Superior temporal gyrus (tissue), 1 donor: ENCODE data around the gene C3AR1.
A peak's percentile ranks its signal among the peaks of the same experiment; 100 is the strongest.
"Not testable (repeated sequence)": the region's sequence is repeated elsewhere in the genome, so short reads cannot be mapped to it uniquely, and the experiment has no call there.

Experiments used
- DNase-seq: peaks from one replicate; pipeline ENCODE4 v3.0.0-alpha.2; 2016; ENCODE audit errors: extremely low spot score

C3AR1 gene

DNA sequence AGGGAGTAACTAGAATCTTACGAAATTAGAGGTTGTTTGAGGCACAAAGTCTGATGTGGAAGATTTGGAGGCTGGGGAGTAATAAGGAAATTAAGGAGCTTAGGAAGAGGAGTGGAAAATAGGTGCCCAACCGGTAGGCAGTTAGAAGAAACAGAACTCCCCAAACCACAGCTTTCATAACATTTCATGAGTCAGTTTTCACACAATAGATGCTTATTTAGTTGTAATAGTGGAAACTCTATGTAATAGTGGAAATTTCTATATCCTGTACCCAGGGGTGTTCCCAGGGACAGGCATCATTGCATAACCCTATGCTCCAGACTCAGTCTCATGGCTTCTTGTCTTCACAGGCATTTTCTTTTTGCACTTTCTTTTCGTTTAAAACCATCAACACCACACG, 8.3 kb downstream of the C3AR1 start:
- DNase-seq = no peak

- DNase-seq = no peak
These were observed 8.9 kb downstream of the C3AR1 start for GRCh38 chr12:8057306-8057705.

GRCh38 chr12:8054816-8055215, 11.3 kb downstream of the C3AR1 start:
- DNase-seq = no peak

DNA sequence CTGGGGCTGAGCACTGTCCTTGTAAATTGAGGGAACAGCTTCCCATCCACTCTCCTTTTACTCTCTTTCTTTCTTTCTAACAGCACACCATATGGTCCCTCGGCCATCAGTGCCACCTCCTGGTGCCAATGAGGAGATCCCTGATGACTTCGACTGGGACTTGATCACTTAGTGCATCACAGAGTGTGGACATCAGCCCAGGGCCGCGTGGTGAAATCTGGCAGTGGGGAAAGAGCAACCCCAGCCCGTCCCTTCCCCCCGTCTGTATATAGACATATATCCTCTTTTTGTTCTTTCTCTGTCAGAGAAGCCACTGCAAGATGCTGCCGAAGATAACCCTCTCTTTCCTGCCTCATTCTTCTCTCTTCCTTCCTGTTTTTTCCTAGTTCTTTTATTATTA, 13.5 kb downstream of the C3AR1 start:
- no peak for DNase-seq

DNA sequence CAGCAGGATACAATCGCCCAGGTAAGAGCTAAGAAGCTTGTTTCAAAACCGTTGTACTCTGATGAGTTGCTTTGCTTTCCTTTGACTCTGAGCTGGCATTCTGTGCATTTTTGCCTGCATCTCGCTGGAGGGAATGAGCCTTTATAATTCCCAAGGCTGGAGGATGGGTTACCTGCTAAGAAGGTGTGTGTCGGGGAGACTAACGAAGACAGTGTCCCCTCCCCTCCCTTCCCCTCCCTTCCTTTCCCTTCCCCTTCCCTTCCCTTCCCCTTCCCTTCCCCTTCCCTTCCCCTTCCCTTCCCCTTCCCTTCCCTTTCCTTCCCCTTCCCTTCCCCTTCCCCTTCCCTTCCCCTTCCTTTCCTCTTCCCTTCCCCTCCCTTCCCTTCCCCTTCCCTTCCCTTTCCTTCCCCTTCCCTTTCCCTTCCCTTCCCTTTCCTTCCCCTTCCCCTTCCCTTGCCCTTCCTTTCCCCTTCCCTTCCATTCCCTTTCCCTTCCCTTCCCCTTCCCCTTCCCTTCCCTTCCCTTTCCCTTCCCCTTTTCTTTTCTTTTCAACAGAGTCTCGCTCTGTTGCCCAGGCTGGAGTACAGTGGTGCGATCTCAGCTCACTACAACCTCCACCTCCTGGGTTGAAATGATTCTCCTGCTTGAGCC, 15.4 kb downstream of the C3AR1 start:
- no peak for DNase-seq

DNA sequence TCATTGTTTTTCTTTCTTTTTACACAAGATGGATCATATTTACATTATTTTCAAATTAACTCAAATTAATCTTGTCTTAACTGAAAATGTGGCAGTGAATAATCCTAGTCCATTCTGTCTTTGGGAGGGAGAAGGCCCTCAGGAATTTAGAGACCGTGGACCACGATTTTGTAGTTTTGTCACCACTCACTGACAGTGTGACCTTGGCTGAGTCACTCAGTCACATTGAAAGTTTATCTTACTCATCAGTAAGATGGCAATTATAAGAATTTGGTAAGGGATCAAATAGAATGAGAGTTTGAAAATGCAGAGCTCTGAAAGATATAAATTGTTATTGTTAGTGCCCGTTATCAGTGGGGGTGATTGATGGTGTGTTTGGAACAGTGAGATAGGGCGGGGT, 17.3 kb downstream of the C3AR1 start:
- no peak for DNase-seq

DNA sequence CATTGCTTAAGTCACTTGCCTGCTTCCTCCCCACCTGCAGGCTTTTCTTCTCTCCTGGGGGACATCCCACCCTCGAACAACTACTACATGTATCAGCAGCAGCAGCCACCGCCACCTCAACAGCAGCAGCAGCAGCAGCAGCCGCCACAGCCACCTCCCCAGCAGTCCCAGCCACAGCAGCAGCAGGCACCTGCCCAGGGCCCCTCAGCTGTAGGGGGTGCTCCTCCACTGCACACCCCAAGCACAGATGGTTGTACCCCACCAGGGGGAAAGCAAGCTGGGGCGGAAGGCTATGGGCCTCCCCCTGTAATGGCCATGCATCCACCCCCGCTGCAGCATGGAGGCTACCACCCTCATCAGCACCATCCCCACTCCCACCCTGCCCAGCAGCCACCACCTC, 18.3 kb downstream of the C3AR1 start:
- DNase-seq = no peak

DNA sequence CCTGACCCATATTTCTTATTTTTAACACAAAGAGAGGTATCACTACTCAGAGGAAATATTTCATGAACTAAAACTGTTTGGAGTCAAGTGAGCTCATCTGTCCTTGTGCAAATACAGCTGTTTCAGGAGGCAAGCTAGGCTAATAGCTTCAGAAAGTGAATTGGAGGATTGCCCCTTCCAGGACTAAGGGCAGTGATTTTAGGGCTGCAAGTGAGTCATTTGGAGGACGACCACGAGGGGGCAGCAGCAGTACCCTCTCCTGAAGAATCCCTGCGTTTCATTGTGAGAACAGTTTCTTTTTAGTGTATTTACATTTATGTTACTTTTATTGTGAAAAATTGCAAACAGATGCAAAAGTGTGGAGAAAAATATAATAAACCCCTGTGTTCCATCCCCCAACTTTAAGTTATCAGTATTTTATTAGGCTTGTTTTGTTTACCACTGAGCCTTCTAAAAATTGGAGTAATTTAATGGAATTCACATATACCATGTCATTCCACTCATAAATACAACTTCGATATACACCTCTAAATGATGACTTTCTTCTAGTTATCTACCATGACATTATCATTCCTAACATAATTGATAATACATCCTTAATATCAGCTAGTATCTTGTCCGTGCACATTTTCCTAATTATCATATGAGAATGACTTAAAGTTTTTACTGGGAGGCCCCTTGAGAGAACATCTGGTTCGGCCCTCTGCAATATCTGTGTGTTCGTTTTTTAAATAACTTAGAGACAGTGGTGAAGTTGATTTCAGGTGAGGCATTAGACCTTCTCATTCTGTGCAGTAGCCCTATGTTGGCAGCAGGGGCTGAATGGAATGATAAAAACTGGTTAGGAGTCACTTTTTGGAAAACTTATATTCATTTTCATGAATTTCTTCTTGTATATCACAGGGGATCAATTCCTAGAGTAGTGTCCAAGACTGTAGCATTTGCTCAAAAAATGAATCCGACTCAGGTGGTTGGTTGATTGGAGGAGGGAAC, 19.9 kb downstream of the C3AR1 start:
- peak; percentile 88 for DNase-seq

- no peak for DNase-seq
These were observed 25.4 kb downstream of the C3AR1 start for GRCh38 chr12:8040791-8041190.

DNA sequence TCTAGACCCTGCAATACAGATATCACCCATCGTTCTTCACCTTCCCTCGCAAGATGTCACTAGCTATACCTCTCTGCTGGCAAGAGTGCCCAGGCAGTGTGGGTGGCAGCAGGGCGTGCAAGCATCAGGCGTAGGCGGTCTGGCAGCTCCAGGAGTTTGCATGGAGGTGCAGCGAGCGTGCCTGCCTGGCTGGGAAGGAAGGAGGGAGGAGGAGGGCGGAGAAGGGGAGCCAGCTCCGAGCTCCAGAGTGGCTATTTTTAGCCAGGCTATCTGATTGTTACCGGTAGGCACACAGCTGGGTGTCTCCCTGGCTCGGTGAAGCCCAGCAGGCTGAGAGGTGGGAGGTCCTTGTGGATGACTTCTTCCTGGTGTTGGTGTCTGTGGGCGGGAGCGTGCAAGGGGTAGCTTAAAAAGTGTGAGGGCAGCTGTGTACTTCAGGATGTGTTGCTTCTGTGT, 27.5 kb downstream of the C3AR1 start:
- peak; percentile 48 for DNase-seq

DNA sequence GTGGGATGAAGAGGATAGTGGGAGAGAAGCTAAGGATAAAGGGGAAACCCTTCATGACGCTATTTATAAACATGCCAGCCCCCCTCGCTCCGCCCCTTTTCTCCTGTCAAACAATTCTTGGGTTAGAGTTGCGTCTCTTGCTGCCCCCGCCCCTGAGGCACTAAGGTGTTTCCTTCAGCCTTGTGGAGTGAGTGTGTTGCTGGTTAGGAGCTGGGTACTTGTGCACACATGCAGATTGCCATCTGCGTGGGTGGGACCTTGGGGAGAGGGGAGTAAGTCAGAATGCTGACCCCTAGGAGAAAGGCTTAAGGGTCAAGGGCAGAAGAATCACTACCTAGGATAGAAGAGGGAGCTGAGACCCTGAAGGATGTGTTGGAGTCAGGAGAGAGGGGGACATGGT, 28.2 kb downstream of the C3AR1 start:
- DNase-seq = no peak

- DNase-seq = no peak
These were observed 29.0 kb downstream of the C3AR1 start for GRCh38 chr12:8037046-8037663.

GRCh38 chr12:8036346-8036745, 29.8 kb downstream of the C3AR1 start:
- DNase-seq = no peak

DNA sequence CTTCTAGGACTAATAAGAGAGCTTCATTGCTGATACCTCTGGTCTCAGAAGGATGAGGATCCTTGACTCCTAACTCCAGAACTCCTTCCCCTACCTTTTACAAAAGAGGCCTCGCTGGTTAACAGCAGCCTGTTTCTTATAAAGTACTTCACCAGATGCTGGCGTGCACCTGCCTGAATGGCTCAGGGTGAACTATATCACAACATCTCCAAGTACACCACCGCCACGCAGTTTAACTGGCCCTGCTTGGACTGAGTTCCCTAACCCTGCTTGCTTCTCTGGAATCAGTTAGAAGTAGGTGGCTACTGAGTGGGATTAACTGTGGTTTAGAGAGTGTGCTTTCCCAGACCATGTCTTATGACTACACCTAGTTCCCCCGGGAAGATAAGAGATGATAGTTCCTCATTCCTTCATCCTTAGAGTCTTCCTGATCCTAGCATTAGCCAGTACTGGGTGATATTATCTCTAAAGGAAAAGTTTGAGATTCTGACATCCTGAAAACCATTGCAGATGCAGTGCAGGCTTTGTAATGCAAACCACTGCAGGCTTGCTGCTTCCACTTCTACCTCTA, 30.6 kb downstream of the C3AR1 start:
- no peak for DNase-seq

- DNase-seq = no peak
These were observed 31.4 kb downstream of the C3AR1 start for GRCh38 chr12:8034802-8035201.

GRCh38 chr12:8033153-8034044, 32.8 kb downstream of the C3AR1 start:
- no peak for DNase-seq

- peak; percentile 67 for DNase-seq
These were observed 33.7 kb downstream of the C3AR1 start, which contains the start of gene FOXJ2 for GRCh38 chr12:8032242-8033152. TSS of gene FOXJ2 (plus strand) at chr12:8032716. CDS start at chr12:8039833, 7,117 bp downstream.

GRCh38 chr12:8031872-8032241, 34.3 kb downstream of the C3AR1 start:
- no peak for DNase-seq

DNA sequence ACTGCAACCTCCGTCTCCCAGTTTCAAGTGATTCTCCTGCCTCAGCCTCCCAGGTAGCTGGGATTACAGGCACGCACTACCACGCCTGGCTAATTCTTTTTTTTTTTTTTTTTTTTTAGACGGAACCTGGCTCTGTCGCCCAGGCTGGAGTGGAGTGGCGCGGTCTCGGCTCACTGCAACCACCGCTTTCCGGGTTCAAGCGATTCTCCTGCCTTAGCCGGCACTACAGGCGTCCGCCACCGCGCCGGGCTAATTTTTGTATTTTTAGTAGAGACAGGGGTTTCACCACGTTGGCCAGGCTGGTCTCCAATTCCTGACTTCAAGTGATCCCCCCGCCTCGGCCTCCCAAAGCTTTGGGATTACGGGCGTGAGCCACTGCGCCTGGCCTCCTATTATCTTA, 35.1 kb downstream of the C3AR1 start:
- DNase-seq = not testable (repeated sequence)

DNA sequence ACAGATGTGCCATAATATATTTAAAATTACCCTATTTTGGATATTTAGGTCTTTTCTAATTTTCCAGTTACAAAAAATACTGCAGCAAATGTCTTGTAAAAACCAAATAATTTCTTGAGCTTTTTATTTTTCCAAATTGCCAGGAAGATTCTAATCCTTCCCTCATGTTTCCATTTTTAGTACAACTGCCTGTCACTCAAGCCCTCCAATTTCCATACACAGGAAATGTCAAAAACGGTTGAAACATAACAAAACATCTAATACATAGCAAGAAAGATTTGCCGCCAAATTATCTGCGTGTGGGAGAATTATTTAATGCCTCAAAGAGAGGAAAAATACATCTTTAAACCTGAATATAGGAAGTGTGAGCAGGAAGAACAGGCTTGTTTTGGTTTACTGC, 36.0 kb downstream of the C3AR1 start:
- no peak for DNase-seq
